Pancreas (tissue), 10 donors: ENCODE measurements around the gene NAP1L4. TPM values are rescaled to one million over a fixed set of nuclear protein-coding genes. Genes with fewer than 3 reads are reported as not detected.

Experiments
- ATAC-seq, 4 donors: fragments of 200-7000 bp; cut with Tn5 transposase; one replicate each; pipeline versions ENCODE4 v1.8.0 to v1.9.1; 2020; ENCODE audit warnings: mild to moderate bottlenecking in 4 of 4, moderate library complexity in 4 of 4
- DNase-seq, 6 donors: peaks; one replicate each; pipeline ENCODE4 v3.0.0-alpha.2; 2020
- FAIRE-seq: peaks from 2 replicates; lab custom pipeline; 2012; peaks lifted over from hg19 to GRCh38; lab: Jason Lieb, UNC
- H3K27ac ChIP-seq, 4 donors: fragments of 200-600 bp; sonication (generic); 1 replicate in 3 of 4; 2 replicates in 1 of 4; pipeline versions ENCODE4 v1.5.0 to v1.8.0; 2020
- H3K27me3 ChIP-seq, 4 donors: fragments of 200-600 bp; one replicate each; pipeline ENCODE4 v1.8.0; 2021
- H3K36me3 ChIP-seq, 3 donors: fragments of 200-600 bp; sonication (generic) in 1 of 3; one replicate each; pipeline versions ENCODE4 v1.5.0 to v1.8.0; 2020 to 2021
- H3K4me1 ChIP-seq, 3 donors: fragments of 200-600 bp; one replicate each; pipeline ENCODE4 v1.8.0; 2021
- H3K4me3 ChIP-seq, 4 donors: fragments of 200-600 bp; sonication (generic) in 2 of 4; one replicate each; pipeline versions ENCODE4 v1.5.0 to v1.8.0; 2020 to 2021
- H3K9me3 ChIP-seq, 4 donors: fragments of 200-600 bp; one replicate each; pipeline ENCODE4 v1.8.0; 2021
- WGBS, 2 donors: extraction: QIAGEN DNeasy Blood & Tissue Kit; methylation state at CpG; one replicate each; pipeline ENCODE4 v1.1.7; 2013; 5-methylcytosine and 5-hydroxymethylcytosine counted together
- intact Hi-C, 3 donors: fragments of 100-400 bp; cut with DNase I; formaldehyde crosslinking; loops; one replicate each; pipeline versions ENCODE4 v1.11.1 to v1.14.2; 2022
- polyA plus RNA-seq, 2 donors: library from polyadenylated mRNA; stranded (reverse); fragments of 200-250 nt; gene quantifications; one replicate each; pipeline ENCODE4 v1.2.3, GENCODE V29; 2013
- total RNA-seq, 6 donors: library from RNA; stranded (reverse); fragmentation: NEBNext Ultra II Directional in 4 of 6; extraction: Animal tissue kit (Norgen Biotek cat#: 25700) in 4 of 6; gene quantifications; one replicate each; pipeline versions ENCODE4 v1.2.1 to v1.2.4, GENCODE V29; 2021 to 2023
- TF ChIP-seq, protein P1 (sequence below), 4 donors: fragments of 200-600 bp; sonication (generic) in 3 of 4; IDR thresholded peaks; one replicate each; pipeline versions ENCODE4 v1.5.0 to v1.8.0; 2021; ENCODE audit warnings: antibody characterized with exemption in 4 of 4
- donor health status: healthy with polysubstance abuse.
- donor health status: DM: no; HTN: no; CAD: no; lungs with moderate emphysema.
- donor health status: DM: no; HTN: no; CAD: no.
- donor health status: control.
- donor health status: control.
- donor health status: Bipolar disorder and iron deficiency.
- donor health status: DM: yes; HTN: yes; CAD: no.
- donor health status: DM: no; HTN: no; CAD: no.
- donor health status: DM: no; HTN: no; CAD: no.
- donor health status: DM: yes; HTN: yes; CAD: no.

Gene NAP1L4
- total and polyA plus RNA-seq, 8 donors = 29.3 to 67.4 (median 41.0) TPM

- Histone ChIP-seq H3K27me3 (no peaks in the 10 kb centered on the region), H3K4me3 (no peak overlapping the region), H3K27ac (no peak overlapping the region), H3K9me3 (no peaks in the 10 kb centered on the region), H3K4me1 (peaks cover 0 to 7% (median 2%) of the 10 kb centered on the region in 3 donors), H3K36me3 (peaks cover 0 to 30% (median 6%) of the 10 kb centered on the region in 3 donors)
- FAIRE-seq (no peak), ATAC-seq (no peak), DNase-seq (no peak)
- TF ChIP-seq, protein P1, sequence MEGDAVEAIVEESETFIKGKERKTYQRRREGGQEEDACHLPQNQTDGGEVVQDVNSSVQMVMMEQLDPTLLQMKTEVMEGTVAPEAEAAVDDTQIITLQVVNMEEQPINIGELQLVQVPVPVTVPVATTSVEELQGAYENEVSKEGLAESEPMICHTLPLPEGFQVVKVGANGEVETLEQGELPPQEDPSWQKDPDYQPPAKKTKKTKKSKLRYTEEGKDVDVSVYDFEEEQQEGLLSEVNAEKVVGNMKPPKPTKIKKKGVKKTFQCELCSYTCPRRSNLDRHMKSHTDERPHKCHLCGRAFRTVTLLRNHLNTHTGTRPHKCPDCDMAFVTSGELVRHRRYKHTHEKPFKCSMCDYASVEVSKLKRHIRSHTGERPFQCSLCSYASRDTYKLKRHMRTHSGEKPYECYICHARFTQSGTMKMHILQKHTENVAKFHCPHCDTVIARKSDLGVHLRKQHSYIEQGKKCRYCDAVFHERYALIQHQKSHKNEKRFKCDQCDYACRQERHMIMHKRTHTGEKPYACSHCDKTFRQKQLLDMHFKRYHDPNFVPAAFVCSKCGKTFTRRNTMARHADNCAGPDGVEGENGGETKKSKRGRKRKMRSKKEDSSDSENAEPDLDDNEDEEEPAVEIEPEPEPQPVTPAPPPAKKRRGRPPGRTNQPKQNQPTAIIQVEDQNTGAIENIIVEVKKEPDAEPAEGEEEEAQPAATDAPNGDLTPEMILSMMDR (IDR thresholded peaks at IDR 0.05) = no peak
- intact Hi-C loops = no loop called here
- 72 to 82% methylated on average over 6 of the region's 6 CpGs for WGBS, 2 donors
These were observed 11.8 kb downstream of the NAP1L4 start for GRCh38 chr11:2980168-2980840.

DNA sequence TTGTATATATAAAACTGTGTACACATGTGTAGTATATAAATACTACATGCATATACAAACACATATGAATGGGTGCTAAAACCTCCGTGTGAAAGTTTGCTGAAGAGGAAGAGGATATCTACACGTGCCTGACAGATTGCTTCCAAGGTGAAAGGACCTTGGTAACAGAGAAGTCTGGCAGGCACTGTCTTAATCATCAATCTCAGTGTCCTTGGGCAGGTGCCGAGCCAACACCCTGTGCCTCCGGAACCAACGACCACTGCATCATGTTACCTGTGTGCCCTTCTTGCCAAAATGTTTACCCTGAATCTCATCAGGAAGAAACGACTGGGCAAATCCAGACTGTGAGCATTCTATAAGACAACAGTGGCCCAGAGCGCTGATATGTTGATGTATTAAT lies 15.0 kb downstream of the NAP1L4 start:
- no peak for ATAC-seq
- intact Hi-C loops = no loop called here
- no peak overlapping the region for H3K4me3 ChIP-seq
- WGBS, 2 donors = 35 to 39% methylated on average over 7 of the region's 7 CpGs
- no peak for FAIRE-seq
- H3K9me3 ChIP-seq = no peaks in the 10 kb centered on the region
- H3K27me3 ChIP-seq = no peaks in the 10 kb centered on the region
- H3K4me1 ChIP-seq = no peaks in the 10 kb centered on the region
- TF ChIP-seq, protein P1 (IDR thresholded peaks at IDR 0.05) = no peak
- no peak for DNase-seq
- H3K36me3 ChIP-seq = peaks cover 0 to 57% (median 21%) of the 10 kb centered on the region in 3 donors
- no peak overlapping the region for H3K27ac ChIP-seq

DNA sequence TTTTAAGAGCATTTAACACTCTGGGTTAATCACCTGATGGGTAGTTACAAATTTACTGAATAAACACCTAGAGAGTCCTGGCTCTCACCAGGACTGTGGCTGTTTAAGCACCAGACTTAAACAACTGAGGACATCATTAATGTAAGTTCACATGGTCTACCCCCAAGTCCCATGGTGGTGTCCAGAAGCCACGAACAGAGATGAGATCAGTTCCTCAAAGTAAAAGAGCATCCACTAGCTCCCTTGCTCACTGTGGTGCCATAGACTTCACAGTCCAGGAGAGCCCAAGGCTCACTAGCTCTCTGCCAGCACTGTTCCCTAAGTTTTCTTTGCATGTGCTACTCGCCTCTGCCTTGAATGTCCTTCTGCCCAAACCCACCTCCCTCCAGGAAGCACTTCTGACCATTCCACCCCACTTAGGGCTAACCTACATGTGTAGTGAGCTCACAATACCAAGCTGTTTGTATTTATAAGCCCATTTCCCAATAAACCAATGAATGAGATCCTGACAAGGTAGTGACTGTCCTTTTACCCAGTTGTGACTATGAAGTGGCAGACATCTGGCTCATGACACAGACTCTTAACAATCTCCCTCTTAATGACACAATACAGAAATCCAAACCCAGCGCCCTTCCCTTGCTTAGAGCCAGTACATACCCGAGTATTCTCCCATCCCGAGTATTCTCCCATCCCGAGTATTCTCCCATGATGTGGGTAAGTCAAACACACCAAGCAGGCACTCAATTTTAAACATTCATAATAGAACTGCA lies 15.7 kb downstream of the NAP1L4 start:
- WGBS, 2 donors = 81% methylated on average over 6 of the region's 6 CpGs
- no peaks in the 10 kb centered on the region for H3K9me3 ChIP-seq
- H3K27me3 ChIP-seq = no peaks in the 10 kb centered on the region
- FAIRE-seq (no peak), ATAC-seq (no peak), DNase-seq (no peak)
- no peak overlapping the region for H3K4me3 ChIP-seq
- intact Hi-C loops = no loop called here
- TF ChIP-seq, protein P1 (IDR thresholded peaks at IDR 0.05) = no peak
- H3K27ac ChIP-seq = no peak overlapping the region
- H3K4me1 ChIP-seq = no peaks in the 10 kb centered on the region
- peaks cover 0 to 63% (median 21%) of the 10 kb centered on the region in 3 donors for H3K36me3 ChIP-seq

DNA sequence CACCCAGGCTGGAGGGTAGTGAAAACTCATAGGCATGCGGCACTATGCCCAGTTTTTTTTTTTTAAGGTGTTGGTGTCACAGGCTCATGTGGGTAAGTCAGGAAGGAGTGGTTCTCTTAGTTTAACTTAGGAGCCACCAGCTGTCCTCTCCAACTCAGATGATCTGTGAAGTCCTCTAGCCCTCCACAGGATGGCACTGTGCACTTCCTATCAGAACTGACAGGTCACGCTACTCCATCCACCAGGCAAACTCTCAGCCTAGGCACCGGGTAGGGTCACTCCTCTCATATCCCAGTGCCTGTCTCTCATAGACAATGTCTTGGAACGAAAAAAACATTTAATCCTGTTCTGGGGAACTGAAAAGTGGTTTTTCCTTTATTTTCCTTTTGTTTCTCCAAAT lies 16.5 kb downstream of the NAP1L4 start:
- no peak overlapping the region for H3K27ac ChIP-seq
- WGBS, 2 donors = 88% methylated on average over 4 of the region's 4 CpGs
- H3K4me1 ChIP-seq = no peaks in the 10 kb centered on the region
- DNase-seq = no peak
- no peaks in the 10 kb centered on the region for H3K27me3 ChIP-seq
- intact Hi-C loops = no loop called here
- no peak for FAIRE-seq
- peaks cover 6 to 71% (median 21%) of the 10 kb centered on the region in 3 donors for H3K36me3 ChIP-seq
- H3K9me3 ChIP-seq = no peaks in the 10 kb centered on the region
- TF ChIP-seq, protein P1 (IDR thresholded peaks at IDR 0.05) = peak in 2 of 4 donors; percentile 14
- ATAC-seq = peak in 3 of 4 donors; percentile 79 to 85 (median 79)
- H3K4me3 ChIP-seq = no peak overlapping the region
